ENCODE results near the gene SCN2A.

Gene SCN2A

DNA sequence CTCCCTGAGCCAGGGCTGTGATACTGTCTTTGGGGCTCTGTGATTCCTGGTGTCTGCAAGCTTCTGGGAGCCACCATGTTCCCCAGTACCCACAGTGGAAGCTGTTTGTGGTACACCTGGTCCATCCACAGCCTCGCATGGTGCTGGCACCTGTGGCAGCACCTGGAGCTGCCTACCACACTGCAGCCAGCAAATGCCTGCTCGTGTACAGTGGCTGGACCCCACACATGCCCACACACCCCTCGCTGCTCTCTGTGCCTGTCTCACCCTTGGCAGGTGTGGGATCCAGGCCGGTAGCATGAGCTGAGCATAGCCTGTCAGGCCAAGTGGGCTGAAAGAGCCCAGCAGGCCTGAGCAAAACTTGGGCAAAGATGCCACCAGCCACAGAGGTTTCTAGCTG is 188.5 kb downstream of the SCN2A start:
- DNase-seq: no peak

DNA sequence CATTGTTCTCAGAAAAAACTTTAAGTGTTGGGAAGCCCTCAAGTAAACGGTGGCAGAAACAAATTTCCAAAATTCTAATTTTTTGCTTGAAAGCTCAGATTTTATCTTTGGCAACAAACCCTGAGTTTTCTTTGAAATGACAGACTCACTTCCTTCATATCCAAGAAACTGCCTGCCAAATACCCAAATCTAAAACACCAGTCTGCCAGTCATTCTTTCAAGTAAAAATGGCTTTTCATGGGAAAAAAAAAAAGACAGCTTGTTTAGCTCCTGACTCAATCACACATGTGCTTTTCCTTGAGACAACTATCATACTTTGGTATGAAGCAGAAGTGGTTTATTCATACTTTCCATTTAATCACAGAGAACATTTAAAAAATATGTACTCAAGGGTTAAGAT is 189.7 kb downstream of the SCN2A start:
- DNase-seq: no peak

DNA sequence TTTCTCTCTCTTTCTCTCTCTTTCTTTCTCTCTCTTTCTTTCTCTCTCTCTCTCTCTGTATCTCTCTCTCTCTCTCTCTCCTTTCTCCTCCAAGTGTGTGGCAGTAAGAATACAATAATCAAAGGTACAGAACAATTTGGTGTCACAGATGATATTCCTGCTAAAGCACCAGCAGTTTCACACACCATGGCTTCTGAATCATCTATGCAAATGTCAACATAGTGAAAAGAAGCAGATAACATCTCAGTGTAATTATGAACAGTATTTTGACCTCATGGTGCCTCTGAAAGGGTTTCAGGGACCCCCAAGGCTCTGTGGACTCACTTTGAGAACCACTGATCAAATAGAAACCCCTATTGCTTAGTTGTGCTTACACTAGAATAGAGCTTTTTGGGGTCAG is 191.8 kb downstream of the SCN2A start:
- no peak for DNase-seq

DNA sequence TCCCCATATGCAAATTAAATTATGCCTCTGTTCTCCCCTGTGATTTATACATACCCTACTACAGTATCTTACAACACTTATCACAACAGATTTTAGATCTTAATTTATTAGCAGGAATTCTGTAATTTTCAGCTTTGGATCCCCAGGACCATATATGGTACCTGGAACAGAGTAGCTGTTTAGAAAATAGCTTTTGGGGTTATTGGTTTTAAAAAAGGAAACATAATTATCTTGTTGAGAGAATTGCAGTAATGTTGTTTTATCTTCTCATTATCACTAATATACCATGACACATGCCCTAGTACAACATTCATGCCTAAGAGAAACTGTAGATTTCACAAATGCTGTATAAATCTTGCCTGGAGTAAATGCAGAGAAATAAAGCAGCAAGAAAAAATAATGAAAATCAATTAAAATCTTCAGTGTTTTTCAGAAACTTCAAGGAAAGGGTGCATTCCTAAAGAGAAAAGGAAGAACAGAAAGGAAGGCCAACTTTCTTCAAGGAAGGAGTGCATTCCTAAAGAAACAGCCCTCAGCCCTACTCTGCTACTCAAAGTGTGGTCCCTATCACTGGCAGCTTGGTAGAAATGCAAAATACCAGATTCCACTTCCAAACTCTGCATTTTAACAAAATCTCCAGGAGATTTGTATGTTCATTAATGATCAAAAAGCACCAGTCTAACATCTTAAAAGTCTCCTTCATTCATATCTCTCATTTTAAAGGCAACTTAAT is 193.2 kb downstream of the SCN2A start:
- no peak for DNase-seq

DNA sequence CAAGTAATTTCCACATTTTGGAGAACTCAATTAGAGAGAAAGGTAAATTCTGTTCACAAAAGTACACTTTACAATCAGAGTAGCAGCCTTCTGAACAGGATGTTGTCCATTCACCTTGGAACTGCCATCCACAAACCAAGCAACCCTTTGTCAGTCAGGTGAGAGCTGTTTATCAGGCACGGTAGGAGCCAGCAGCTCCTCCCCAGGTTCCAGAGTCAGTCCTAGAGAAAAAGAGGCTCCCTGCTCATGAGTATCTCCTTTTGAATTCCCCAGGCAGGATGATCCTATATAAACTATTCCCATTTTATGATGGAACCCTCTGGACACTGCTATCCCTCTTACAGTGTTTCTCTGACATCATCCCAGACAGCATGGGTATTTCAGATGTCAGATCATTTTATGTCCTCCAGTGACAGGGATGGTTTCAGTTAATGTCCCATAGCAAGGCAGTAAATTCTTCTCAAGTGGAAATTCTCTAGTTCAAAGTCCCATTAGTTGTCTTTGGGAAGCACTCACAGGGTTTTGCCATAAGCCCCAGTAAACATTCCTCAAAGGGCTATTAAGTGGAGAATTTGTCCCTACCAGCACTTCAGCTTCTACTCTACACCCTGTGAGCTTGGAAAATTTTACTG is 195.8 kb downstream of the SCN2A start:
- DNase-seq: no peak

DNA sequence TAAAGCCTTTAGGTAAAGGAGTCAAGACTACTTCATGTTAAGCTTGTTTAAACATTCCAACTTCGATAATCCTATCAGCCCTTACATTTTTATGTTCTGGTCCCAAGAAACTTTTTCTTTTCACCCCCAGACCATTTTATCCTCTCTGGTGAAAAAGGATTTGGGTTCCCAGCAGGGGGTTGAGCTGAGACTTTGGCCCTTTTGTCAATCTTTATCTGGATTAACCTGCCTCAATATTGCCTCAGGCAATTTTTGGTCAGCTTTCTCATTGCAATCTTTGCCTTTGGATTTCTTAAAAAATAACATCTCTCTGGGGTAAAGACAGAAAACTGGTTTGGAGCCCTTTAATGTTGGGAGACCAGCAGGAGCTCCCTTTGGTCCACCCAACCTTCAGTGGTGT is 196.4 kb downstream of the SCN2A start:
- no peak for DNase-seq

DNA sequence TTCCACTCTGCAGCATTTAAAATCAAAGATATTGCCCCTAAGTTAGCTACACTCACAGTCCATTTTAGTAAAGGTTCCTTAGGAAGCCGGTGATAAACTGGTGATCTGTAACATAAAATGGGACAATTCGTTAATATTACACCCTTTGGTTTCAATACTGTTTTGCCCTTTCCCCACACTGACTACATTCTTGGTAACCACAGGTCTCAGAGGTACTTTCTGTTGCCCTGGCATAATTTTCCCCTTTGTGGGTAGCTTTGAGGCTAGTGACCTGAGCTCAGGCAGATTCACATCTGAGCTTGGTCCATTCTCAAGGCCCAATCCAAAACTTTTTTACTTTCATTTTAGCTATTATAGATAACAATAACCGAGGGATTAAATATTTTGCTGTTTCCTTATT is 197.3 kb downstream of the SCN2A start:
- DNase-seq: no peak

DNA sequence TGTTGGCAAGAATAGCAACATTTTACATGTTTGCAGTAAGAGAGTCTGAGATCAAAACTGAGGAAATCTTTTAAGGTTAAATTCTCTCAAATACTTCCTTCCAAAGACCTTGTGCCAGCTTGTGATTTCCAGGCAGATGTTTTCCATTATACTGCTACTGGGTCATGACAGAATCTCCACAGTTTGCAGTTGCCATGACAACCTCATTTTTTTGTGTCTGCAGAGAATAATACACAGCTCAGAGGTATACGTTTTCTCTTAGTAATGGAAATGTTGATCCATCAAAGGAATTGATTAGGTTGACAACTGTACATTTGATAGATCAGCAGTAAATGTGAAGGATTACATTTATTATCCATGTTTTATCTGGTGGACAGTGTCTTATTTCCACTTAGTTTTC is 201.2 kb downstream of the SCN2A start:
- no peak for DNase-seq
